Fibroblast of the aortic adventitia (primary cell): ENCODE results near the gene C8G. TPM values are rescaled to one million over a fixed set of nuclear protein-coding genes. Genes with fewer than 3 reads are reported as not detected.

Experiments
- DNase-seq: peaks from one replicate; pipeline ENCODE4 v3.0.0-alpha.2; 2010; ENCODE audit warnings: low read depth
- H3K4me3 ChIP-seq: 2 replicates; pipeline ENCODE4 v1.5.1; 2011; ENCODE audit warnings: low read depth, mild to moderate bottlenecking, control low read depth, low read length, moderate library complexity
- total RNA-seq: library from RNA; depleted of rRNA; stranded (reverse); fragments of >200 nt; gene quantifications from 2 replicates; pipeline ENCODE4 v1.2.3, GENCODE V29; 2012; ENCODE audit warnings: low replicate concordance
- TF ChIP-seq, protein P1 (sequence below): IDR thresholded peaks from 2 replicates; pipeline ENCODE4 v1.5.1; 2011; ENCODE audit warnings: mild to moderate bottlenecking, low read length, control low read depth, inconsistent platforms; ENCODE audit not compliant: insufficient read depth

C8G gene
- total RNA-seq, 1 donor = 0.36 TPM

- no peak for DNase-seq
- TF ChIP-seq, protein P1, sequence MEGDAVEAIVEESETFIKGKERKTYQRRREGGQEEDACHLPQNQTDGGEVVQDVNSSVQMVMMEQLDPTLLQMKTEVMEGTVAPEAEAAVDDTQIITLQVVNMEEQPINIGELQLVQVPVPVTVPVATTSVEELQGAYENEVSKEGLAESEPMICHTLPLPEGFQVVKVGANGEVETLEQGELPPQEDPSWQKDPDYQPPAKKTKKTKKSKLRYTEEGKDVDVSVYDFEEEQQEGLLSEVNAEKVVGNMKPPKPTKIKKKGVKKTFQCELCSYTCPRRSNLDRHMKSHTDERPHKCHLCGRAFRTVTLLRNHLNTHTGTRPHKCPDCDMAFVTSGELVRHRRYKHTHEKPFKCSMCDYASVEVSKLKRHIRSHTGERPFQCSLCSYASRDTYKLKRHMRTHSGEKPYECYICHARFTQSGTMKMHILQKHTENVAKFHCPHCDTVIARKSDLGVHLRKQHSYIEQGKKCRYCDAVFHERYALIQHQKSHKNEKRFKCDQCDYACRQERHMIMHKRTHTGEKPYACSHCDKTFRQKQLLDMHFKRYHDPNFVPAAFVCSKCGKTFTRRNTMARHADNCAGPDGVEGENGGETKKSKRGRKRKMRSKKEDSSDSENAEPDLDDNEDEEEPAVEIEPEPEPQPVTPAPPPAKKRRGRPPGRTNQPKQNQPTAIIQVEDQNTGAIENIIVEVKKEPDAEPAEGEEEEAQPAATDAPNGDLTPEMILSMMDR = no peak
- H3K4me3 ChIP-seq = no peak overlapping the region
These were observed 17.1 kb downstream of the C8G start for GRCh38 chr9:136962163-136962562.

- no peak for DNase-seq
- TF ChIP-seq, protein P1 = no peak
- H3K4me3 ChIP-seq = no peak overlapping the region
These were observed 17.7 kb downstream of the C8G start for GRCh38 chr9:136962701-136963248.

- DNase-seq = no peak
- H3K4me3 ChIP-seq = no peak overlapping the region
- TF ChIP-seq, protein P1 = no peak
These were observed 18.3 kb downstream of the C8G start for GRCh38 chr9:136963341-136963740.

DNA sequence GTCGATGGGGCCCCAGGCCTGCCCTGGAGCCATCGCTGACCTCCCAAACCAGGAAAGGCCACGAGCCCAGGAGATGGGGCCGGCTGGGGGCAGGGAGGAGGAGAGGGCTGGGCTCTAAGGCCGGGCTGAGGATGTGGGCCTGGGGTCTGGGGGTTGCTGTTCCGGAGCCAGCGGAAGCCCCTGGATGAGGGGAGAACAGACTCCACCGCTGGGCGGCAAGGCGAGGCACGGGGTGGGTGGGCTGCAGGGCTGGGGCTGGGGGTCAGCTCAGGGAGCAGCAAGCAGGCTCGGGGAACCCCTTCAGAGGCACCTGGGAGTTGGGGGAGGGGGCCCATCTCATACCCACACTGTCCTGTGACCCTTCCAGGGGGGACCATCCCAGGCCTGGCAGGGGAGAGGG, 18.7 kb downstream of the C8G start:
- no peak overlapping the region for H3K4me3 ChIP-seq
- DNase-seq = no peak

DNA sequence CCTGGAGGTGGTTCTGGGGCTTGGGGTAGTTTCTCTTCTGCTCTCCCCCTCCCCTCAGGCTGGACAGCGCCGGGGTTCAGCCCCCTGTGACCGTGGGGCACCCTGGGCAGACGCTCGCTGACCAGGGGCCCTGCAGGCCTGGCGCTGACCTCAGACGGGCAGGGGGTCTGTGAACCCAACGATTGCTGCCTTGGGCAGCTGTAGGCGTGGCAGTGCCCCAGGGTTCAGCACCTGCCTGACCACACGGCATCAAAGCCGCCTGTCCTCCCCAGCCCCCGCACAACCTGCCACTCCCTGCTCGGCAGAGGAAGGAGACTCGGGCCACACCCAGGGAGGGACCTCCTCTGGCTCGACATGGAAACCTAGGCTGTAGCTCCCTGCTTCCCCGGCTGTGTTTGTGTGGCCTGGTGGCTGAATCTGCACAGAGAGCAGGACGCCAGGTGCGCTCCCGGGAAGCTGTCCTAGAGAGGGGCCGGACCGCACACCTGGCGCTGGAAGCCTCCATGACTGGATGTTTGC, 19.2 kb downstream of the C8G start:
- TF ChIP-seq, protein P1 = no peak
- no peak for DNase-seq
- H3K4me3 ChIP-seq = no peak overlapping the region

More for the DNA sequence above, 18.7 kb downstream of the C8G start:
- TF ChIP-seq, protein P1 = no peak

- TF ChIP-seq, protein P1 = no peak
- H3K4me3 ChIP-seq = no peak overlapping the region
- DNase-seq = no peak
These were observed 19.9 kb downstream of the C8G start for GRCh38 chr9:136964833-136965422.
